ENCODE data around the gene LCORL.
"Not testable (repeated sequence)": the region's sequence is repeated elsewhere in the genome, so short reads cannot be mapped to it uniquely, and the experiment has no call there.

LCORL gene

GRCh38 chr4:18014269-18014668 is 7.3 kb downstream of the LCORL start:
- no peak for DNase-seq

GRCh38 chr4:18012807-18013462 is 8.6 kb downstream of the LCORL start:
- no peak for DNase-seq

- no peak for DNase-seq
Observed at GRCh38 chr4:18012134-18012806, 9.3 kb downstream of the LCORL start.

- no peak for DNase-seq
Observed at GRCh38 chr4:18007625-18008024, 13.9 kb downstream of the LCORL start.

- not testable (repeated sequence) for DNase-seq
Observed at GRCh38 chr4:18006432-18006831, 15.1 kb downstream of the LCORL start.

- no peak for DNase-seq
Observed at GRCh38 chr4:17997129-17997528, 24.4 kb downstream of the LCORL start.

GRCh38 chr4:17995165-17995564 is 26.4 kb downstream of the LCORL start:
- DNase-seq = no peak

- no peak for DNase-seq
Observed at GRCh38 chr4:17985832-17986231, 35.7 kb downstream of the LCORL start.

GRCh38 chr4:17981063-17981462 is 40.5 kb downstream of the LCORL start:
- DNase-seq = no peak

- DNase-seq = no peak
Observed at GRCh38 chr4:17968721-17969120, 52.8 kb downstream of the LCORL start.

- DNase-seq = no peak
Observed at GRCh38 chr4:17967078-17967477, 54.5 kb downstream of the LCORL start.

GRCh38 chr4:17966312-17966711 is 55.2 kb downstream of the LCORL start:
- no peak for DNase-seq

GRCh38 chr4:17964576-17964975 is 57.0 kb downstream of the LCORL start:
- no peak for DNase-seq

GRCh38 chr4:17962171-17962570 is 59.4 kb downstream of the LCORL start:
- DNase-seq = no peak

- DNase-seq = no peak
Observed at GRCh38 chr4:17961249-17961648, 60.3 kb downstream of the LCORL start.

- no peak for DNase-seq
Observed at GRCh38 chr4:17958181-17958580, 63.4 kb downstream of the LCORL start.

- no peak for DNase-seq
Observed at GRCh38 chr4:17957688-17958087, 63.9 kb downstream of the LCORL start.

GRCh38 chr4:17956245-17956644 is 65.3 kb downstream of the LCORL start:
- no peak for DNase-seq

- DNase-seq = no peak
Observed at GRCh38 chr4:17945303-17945702, 76.3 kb downstream of the LCORL start.

- DNase-seq = no peak
Observed at GRCh38 chr4:17941731-17942130, 79.8 kb downstream of the LCORL start.

GRCh38 chr4:17939054-17939453 is 82.5 kb downstream of the LCORL start:
- no peak for DNase-seq

- DNase-seq = no peak
Observed at GRCh38 chr4:17934286-17934685, 87.3 kb downstream of the LCORL start.

- no peak for DNase-seq
Observed at GRCh38 chr4:17933126-17933525, 88.4 kb downstream of the LCORL start.

- no peak for DNase-seq
Observed at GRCh38 chr4:17932041-17932440, 89.5 kb downstream of the LCORL start.

- no peak for DNase-seq
Observed at GRCh38 chr4:17930256-17930655, 91.3 kb downstream of the LCORL start.
